ENCODE data around the gene VCAM1.
A peak's percentile ranks its signal among the peaks of the same experiment; 100 is the strongest.
"Not testable (repeated sequence)": the region's sequence is repeated elsewhere in the genome, so short reads cannot be mapped to it uniquely, and the experiment has no call there.

VCAM1 gene, protein sequence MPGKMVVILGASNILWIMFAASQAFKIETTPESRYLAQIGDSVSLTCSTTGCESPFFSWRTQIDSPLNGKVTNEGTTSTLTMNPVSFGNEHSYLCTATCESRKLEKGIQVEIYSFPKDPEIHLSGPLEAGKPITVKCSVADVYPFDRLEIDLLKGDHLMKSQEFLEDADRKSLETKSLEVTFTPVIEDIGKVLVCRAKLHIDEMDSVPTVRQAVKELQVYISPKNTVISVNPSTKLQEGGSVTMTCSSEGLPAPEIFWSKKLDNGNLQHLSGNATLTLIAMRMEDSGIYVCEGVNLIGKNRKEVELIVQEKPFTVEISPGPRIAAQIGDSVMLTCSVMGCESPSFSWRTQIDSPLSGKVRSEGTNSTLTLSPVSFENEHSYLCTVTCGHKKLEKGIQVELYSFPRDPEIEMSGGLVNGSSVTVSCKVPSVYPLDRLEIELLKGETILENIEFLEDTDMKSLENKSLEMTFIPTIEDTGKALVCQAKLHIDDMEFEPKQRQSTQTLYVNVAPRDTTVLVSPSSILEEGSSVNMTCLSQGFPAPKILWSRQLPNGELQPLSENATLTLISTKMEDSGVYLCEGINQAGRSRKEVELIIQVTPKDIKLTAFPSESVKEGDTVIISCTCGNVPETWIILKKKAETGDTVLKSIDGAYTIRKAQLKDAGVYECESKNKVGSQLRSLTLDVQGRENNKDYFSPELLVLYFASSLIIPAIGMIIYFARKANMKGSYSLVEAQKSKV

DNA sequence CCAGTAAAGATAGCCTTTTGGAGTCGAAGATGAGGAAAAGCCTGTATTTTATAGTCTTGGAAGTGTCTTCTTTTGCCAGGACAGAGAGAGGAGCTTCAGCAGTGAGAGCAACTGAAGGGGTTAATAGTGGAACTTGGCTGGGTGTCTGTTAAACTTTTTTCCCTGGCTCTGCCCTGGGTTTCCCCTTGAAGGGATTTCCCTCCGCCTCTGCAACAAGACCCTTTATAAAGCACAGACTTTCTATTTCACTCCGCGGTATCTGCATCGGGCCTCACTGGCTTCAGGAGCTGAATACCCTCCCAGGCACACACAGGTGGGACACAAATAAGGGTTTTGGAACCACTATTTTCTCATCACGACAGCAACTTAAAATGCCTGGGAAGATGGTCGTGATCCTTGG lies at the start of gene VCAM1:
VCAM1 (plus strand) TSS at position 253 of the 400 bp plus-strand sequence; CDS start at position 372, 119 bp downstream.
- no peak for DNase-seq

DNA sequence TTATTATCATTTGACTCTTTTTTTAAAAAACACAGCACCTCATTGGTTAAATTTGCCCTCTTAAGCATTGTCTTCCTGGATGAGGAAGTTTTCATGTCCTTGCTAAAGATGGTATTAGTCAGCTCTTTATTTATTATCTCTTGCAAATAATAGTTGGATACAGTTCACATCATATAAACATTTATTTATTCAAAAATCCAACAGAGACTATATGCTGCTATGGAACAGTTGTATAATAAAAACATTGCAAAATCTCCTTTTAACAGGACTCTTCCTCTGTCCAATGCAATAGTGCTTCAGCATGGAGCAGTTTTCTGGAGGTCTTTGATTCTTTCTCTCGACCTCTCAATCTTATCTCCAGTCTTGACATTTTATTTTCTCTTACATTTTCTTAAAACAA lies 49.5 kb upstream of the VCAM1 start:
- no peak for DNase-seq

DNA sequence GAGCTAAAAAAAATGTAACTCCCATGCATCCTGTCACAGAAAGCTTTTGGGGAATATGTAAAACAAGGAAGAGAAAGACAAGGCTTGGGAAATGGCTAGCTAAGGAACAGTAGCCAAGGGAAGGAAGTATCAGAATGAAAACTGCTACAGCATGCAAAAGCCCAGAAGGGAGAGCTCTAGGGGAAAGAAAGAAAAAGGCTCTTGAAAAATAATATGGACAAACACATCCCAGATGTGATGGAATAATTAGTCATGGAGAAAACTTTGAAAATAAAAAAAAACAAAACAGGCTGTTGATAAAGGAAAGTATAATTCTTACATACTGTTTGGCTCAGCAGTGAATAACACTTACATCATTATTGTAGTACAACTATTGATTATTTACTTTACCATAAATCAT lies 47.9 kb upstream of the VCAM1 start:
- DNase-seq, result peak; percentile 6

DNA sequence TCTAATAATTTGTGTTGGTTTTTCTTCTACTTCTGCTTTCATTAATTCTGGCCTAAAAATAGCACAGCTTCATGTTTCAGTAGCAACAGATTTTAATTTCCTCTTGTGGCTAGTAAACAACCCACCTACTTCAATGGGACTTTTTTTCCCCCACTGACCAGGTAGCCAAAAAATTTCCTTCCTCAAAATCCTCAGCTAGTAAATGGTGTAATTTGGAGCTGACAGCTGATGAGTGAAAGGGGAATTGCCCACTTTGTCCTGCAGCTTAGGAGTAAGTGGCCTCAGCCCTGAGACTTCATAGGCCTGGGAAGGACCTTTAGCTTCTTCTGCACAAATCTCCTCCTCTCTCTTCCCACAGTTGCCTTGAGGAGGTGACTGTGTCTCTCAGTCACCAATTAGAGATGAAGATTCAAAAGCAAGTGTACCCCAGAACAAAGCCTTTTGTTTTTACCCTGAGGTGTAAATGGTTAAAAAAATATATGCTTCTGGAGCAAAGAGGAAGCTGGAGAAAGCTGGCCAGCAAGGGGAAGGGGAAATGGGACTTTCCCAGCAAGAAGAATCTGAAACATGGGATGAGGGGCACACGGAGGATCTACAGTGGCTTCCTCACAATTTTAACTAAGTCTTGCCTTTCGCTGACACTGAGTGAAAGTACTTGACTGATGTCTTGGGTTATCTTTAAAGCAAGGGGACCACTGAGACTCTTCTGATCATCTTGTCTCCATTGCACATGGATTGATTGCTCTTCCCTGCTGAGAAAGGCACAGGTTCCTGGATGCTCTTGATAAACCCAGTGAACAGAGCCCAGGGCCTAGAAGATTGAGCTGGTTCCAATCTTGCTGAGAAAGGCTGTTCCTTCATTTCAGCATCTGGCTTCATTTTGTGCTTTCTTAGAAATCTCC lies 35.8 kb upstream of the VCAM1 start:
- DNase-seq, result no peak

DNA sequence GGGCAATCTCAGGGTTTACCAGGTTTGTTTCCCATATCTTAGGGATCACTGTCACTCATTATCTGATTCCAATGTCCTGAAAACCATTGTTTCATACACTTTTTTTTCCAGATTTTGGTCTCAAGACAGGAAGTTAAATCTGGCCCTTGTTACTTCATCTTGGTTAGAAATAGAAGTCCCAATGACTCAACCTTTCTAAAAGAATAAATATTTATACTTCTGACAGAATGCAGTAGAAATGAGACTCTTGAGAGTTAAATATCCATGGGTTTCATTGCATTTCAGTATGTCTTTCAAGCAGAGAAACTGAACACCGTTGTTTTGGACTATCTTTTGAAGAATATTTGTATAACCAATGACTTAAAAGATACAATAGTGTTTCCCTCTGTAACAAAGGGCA lies 19.8 kb upstream of the VCAM1 start:
- peak; percentile 9 for DNase-seq

DNA sequence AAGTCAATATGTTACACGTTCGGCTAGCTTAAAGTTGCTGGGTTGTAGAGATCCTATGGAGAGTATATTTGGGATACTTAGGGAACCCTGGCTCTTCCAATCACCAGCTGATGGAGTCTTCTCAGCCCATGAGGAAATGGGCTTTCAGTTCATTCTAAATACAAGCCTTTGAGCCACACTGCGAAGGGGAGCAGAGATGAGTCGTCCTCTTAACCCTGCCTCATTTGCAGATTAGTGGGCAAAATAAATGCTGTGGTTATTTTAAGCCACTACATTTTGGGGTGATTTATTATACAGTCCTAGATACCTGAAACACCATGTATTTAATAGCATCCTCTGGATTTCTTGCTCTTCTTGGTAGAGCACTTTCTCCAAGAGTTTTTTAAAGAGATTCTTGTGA lies 19.0 kb upstream of the VCAM1 start:
- peak; percentile 30 for DNase-seq

DNA sequence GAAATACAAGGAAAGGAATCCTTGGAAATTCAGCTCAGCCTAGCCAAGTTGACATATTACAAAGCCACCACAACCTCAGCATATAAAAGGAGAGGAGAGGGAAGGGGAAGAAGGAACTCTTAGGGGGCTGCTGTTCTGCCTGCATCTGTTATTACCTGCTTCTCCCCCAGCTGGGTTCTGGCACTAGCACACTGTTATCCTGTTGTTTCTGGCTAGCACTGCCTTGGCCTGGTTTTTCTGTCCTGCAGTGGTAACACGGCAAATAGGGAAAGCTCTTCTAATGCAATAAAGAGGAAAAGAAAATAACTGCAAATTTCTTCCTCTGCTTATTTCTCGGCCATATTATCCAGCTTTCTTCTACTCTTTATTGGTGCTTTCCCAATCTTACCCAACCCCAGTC lies 16.5 kb upstream of the VCAM1 start:
- DNase-seq, result no peak

DNA sequence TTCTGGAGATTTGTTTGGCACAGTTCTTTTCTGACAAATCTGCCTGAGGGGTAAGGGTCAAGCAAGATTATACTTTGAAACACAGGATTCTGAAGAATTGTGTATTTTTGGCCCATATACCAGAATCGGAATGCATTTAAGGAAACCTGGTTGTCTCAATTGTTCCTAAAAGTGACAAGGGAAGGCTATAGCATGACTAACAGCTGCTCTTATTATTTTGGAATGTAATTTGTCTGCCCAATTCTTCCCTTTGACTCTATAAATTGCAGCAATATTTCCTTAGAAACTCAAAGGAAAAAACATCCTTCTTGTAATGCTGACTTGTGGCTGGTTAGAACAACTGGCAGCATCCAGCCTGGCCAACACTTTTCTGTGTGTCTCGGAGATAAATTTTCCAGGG lies 15.8 kb upstream of the VCAM1 start:
- peak; percentile 8 for DNase-seq

DNA sequence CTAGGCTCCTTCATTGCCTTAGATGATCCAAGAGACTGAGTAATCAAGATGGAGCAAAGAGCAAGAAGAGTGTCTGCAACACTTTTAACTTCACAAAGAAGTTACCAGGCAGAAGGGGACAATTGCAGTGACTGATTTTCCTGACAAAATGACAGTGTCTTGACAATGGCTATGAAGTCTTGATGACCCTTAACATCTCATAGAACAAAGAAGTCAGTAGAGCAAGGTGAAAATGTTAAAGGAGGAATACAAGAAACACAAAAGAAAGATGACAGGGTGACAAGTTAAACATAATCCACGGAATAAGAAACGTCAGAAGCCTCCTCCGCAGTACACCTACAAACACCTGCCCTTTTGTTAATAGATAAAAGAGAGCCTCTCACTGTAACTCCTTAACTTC lies 15.1 kb upstream of the VCAM1 start:
- no peak for DNase-seq

DNA sequence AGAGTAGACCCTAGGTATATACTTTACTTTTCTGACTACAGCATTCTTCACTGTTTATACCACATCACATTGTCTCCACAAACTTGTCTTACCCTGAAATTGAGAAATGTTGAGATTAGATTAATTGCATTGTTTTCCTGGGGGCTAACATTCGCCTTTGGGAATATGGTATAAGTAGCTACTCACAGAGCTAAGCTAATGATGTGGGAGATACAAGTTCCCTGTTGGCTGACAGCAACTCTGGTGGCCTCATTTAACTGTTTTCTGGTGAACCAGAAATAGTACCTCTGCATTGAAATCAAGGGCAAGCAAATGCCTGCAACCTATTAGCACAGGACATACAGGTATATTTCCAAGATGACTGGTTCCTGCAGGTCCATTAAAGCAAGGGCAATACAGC lies 13.2 kb upstream of the VCAM1 start:
- DNase-seq, result no peak

DNA sequence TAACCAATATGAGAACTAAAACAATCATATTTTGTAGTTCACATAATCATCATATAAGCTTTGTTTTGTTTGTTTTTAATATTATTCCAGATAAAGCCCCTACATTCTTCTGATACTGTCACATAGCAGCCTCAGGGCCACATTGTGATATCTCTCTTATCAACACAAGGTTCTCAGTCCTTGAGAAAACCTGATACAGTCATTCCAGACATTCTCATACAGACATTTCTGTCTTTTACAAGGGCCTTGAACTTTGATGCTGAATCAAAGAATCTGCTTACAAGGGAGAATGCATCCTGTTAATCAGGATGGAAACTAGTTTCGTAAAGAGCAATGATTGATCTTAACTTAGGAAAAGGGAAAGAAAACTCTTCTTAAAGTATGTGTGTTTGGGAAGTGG lies 12.7 kb upstream of the VCAM1 start:
- DNase-seq, result peak; percentile 11

DNA sequence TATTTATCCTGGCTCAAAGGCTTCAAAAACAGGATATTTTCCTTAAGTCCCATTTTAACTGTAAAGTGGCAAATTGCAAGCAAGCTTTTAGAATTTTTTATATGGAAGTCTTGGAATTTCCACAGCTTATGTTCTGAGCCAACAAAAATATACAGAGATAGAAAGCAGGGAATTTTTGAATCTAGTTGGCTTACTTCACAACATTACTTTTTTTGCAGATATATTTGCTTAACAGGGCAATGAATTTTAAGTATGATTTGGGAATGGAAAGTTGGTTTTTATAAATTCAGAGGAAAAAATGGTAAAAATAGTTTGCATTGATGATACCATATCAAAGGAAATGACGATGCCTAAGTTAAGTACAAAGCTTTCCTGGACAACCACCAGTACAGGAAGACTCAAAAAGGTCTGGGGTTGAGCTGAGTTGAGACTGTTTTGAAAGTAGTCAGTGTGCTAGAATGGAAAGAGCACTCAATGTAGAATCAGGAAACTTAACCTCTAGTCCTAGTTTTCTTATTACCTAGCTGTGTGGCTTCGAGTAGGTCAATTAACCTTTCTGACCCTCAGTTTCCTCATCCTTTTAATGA lies 11.0 kb upstream of the VCAM1 start:
- DNase-seq, result peak; percentile 25

DNA sequence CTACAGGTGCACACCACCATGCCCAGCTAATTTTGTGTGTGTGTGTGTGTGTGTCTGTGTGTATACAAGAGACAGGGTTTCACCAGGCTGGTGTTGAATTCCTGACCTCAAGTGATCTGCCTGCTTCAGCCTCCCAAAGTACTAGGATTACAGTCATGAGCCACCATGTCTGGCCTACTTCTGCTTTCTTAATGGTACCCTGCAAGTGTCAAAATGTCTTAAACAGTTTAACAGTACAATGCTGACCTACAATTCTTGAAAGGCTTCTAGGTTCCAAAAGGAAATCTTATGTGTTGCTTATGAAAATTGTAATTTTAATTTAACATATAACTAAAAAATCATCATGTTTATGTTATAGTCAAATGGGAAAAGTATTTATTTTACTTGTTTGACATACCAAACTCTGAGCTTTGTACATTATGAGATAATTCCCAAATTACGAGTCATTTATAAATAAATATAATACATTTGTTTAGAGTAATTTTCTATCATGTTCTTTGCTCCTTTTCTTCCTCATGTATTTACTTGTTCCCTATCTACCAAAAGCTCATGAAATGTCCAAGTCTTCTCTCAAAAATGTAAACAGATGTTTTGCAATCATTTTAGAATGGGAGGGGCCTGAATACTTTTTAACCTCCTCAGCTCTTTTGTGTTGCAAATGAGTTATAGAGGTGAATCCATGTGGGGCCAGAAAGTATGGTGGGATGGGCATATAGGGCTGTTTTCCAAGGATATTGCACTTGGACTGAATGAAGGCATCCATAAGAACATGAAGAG lies 8.4 kb upstream of the VCAM1 start:
- DNase-seq, result peak; percentile 52

DNA sequence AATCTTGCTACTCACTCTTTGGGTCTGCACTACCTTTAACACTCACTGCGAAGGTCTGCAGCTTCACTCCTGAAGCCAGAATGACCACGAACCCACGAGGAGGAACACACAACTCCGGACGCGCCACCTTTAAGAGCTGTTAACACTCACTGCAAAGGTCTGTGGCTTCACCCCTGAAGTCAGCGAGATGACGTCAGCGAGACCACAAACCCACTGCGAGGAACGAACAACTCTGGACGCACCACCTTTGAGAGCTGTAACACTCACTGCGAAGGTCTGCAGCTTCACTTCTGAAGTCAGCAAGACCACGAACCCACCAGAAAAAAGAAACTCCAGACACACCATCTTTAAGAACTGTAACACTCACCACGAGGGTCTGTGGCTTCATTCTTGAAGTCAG lies 6.5 kb upstream of the VCAM1 start:
- not testable (repeated sequence) for DNase-seq

DNA sequence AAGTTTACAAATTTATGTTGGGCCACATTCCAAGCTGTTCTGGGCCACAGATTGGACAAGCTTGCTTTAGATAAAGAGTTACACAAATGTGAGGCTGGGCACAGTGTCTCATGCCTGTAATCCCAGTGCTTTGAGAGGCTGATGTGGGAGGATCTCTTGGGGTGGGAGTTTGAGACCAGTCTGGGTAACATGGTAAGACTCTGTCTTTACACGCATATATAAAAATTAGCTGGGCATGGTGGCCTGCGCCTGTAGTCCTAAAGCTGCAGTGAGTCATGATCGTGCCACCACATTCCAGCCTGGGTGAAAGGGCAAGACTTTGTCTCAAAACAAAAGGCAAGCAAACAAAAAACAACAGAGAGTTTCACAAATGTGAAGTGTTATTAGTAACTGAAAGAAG lies 5.9 kb upstream of the VCAM1 start:
- DNase-seq, result peak; percentile 35

DNA sequence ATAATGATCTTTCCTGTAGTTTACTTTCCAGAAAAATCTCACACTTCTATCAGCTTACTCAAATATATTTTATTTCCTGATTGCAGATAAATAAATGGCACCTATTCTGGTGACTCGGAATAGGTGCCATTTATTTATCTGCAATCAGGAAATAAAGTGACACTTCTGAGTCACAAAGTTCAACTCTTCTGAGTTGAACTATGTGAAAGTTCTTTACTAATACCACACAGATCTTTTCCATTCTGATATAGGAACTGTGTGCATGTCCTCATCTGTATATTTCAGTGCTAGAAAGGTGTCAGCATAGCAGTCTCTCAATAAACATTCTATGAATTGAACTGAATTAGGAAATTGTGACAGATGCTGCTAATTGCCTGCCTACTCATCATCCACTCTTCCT lies 4.9 kb upstream of the VCAM1 start:
- DNase-seq, result no peak

DNA sequence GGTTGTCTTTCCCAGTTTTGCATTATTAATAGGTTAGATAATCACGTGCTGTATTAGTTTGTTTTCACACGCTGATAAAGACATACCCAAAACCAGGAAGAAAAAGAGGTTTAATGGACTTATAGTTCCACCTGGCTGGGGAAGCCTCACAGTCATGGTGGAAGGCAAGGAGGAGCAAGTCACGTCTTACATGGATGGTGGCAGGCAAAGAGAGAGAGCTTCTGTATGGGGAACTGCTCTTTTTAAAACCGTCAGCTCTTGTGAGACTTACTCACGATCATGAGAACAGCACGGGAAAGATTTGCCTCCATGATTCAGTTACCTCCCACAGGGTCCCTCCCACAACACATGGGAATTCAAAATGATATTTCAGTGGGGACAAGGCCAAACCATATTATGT lies 2.3 kb upstream of the VCAM1 start:
- DNase-seq, result no peak

DNA sequence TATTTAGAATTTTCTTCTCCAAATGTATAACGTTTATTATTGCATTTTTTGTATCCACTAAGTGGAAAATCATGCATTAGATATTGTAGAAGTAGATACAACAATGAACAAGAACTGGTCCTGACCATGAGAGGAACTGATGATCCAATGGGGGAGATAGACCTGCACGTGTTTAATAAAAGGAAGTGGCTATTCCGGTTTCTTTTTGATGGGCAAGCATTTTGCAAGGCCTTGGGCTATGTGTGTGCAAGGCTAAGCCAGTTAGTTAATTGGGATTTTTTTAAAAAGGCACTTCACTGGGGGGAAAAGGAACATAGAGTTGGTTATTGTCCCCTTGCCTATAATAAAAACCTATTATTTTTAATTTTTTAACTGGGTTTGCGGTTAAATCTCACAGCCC lies 961 bp upstream of the VCAM1 start:
- no peak for DNase-seq

DNA sequence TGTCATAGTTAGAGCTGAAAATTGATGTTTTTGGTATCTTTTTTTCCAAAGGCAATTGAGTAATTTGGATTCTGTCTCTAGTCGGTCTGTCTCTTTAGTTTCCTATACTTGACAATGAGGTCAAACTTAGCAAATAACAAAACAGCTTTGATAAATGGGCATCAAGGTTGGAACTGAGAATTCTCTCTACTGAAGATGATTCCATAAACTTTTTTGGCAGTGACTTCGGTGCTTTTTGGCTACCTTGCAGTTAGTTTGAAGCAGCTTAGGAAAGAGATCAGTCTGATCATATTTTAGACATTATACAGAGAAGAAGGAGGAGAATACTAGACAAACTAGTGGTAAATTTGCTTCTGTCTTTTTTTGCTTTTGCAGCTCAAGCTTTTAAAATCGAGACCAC lies 559 bp downstream of the VCAM1 start:
- no peak for DNase-seq

DNA sequence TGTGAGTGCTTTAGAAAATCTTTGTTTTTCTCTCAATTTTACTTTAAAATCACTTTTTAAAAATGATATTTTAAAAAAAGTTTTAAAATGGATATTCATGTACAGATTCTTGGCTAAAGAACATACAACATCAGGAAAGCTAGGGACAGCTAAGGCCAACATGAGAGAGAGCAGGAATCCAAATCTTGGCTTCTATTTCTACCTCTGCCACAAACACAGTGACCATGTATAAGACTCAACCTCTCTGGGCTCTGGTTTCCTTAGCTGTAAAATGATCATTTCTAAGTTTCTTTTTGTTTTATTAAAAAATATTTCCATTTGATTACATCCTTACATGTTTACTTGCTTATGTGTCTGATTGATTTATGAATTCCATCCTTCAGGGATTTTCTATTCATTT lies 1.2 kb downstream of the VCAM1 start:
- no peak for DNase-seq

DNA sequence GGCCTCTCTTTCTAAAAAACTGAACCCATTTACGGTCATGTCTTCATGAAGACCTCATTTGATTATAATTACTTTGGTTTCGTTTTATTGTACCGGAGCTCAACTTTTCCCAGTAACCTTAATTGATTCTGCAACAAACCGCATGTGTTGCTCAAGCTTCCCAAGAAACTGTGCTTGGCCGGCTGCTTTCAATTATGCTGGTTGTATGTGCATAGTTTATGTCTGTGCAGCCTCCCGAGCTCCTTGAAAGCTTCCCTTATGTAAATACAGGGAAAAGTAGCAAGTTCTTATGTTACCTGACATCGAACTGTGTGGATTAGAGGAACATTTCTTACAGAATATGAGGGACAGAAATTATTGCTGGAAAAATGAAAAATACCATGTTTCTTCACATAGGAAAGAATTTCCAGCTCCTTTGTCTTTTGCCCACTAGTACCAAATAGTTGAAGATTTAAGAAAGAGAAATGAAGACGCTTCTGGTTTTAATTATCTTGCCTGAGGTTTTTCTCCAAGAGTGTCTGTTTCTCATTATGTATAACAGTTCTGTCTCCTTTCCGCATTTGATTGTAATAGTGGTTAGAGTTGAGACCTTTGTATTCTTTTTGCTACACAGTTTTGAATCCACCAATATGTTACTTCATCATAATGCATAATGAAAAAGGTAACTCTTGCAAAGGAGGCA lies 2.1 kb downstream of the VCAM1 start:
- DNase-seq, result peak; percentile 80

DNA sequence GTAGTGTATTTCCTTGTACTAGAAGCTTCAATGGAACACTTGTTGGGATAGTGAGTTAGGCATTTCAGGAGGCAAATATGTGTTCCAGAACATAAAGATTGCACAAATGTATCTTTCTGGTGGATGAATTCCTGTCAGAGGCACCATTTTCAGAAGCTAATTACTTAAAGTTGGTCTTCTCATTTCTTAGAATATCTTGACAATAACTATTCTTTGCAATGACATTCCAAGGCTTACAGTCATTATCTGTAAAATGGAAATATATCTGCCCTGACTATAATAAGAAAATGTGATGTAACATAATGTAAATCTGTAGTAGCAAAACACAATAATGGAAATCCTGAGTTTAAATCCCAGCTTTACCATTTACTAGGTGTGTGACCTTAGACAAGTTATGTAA lies 2.7 kb downstream of the VCAM1 start:
- DNase-seq, result peak; percentile 18

Data from EL (cell line).